Activated CD8-positive, alpha-beta memory T cell treated with anti-CD3 and anti-CD28 coated beads for 1 hour (primary cell): ENCODE results near the gene ZMYM4.
A peak's percentile ranks its signal among the peaks of the same experiment; 100 is the strongest.
"Not testable (repeated sequence)": the region's sequence is repeated elsewhere in the genome, so short reads cannot be mapped to it uniquely, and the experiment has no call there.

Experiments used
- DNase-seq, 2 donors: peaks; one replicate each; pipeline ENCODE4 v3.0.0-alpha.2; 2020; ENCODE audit warnings: low read depth in 1 of 2; ENCODE audit errors: extremely low read depth in 1 of 2

ZMYM4 gene

DNA sequence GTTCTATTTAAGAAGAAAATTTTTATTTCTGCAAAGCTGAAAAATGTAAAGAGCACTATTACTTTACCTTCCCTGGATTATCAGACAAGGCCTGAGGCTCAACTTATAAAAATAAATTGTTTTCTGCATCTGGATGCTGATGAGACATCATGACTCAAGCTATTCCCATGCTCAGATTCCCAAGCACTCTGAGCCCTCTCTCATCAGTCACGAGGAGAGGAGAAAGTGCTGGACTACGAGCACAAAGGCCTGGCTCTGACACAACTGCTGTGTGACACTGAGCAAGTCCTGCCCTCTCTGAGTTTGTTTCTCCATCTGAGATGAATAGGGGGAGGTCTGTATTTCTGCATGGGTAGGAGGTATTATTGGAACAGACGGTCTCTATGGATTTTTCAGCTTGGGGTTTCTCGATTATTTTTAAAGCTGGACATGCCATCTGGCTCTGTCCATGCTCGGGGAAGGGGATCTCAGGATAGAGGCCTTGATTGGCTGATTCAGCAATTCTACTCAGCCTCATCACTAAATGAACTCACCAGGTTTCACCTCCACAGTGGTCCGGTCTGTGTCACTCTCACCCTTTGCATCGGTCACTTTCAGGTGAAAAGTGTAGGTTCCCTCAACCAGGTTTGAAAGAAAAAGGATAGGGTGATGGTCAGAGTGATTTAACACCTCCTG lies 181.0 kb downstream of the ZMYM4 start:
- DNase-seq: no peak

GRCh38 chr1:35451125-35451528 lies 182.6 kb downstream of the ZMYM4 start:
- peak; percentile 51 to 66 for DNase-seq

GRCh38 chr1:35452106-35452774 lies 183.7 kb downstream of the ZMYM4 start:
- no peak for DNase-seq

DNA sequence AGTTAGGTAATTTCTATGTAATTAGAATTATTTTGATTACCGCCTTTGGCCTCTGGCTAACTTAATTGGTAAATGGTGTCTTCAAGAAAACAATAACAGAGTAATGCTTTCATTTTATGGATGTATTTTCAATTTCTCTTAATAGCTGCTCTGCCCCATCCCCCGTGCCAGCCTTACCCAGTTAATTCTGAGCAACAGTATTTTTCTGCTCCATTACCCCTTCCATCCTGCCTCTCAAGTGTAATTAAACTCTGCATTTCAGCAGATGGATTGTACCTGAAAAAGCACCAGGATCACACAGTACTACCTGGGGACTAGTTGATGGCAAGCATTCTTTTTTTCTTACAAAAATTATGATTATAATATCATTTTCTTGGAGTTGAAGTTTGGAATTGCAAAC lies 184.5 kb downstream of the ZMYM4 start:
- no peak for DNase-seq

DNA sequence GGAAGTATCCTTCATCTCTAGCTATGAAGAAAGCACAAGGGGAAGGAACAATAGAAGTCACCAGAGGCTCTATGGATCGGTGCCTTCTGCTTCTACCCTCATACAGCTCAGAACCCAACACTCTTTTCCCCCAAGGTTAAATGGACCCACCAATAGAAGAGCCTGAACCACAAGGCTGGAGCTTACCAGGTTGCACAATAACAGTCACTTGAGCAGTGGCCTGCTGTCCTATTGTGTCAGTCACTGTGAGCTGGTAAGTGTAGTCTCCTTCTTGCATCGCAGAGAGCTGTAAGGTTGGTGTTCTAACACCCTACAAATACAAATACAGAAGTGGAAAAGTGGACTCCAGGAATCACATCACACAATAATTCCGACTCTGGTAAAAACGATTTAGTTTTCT lies 185.7 kb downstream of the ZMYM4 start:
- no peak for DNase-seq

GRCh38 chr1:35454616-35455015 lies 186.1 kb downstream of the ZMYM4 start:
- no peak for DNase-seq

- DNase-seq: no peak
Observed at GRCh38 chr1:35460796-35461195, 192.3 kb downstream of the ZMYM4 start.

- no peak for DNase-seq
Observed at GRCh38 chr1:35461966-35462651, 193.6 kb downstream of the ZMYM4 start.

- no peak for DNase-seq
Observed at GRCh38 chr1:35463232-35463631, 194.7 kb downstream of the ZMYM4 start.

- DNase-seq: not testable (repeated sequence)
Observed at GRCh38 chr1:35463749-35464148, 195.2 kb downstream of the ZMYM4 start.

DNA sequence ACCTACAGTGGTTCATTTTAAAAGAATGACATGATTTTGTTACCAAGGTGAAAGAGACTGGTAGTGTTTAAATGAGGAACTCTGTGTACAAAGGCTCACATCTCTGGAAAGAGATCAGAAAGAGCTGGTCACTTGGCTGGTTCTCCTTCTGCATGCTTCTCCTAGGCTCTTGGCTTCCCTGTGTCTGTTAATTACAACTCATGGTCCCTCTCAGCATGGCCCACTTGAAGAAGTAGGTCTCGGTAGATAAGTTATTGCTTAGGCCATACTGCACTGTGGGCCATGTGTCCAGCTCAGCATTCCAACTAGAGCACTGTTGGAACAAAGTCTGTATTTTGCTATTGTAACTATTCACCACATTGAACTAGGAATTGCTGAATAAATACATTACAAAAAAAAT lies 197.6 kb downstream of the ZMYM4 start:
- DNase-seq: no peak

GRCh38 chr1:35470977-35471613 lies 202.6 kb downstream of the ZMYM4 start:
- DNase-seq: no peak
